ENCODE results near the gene MARCHF6.
"Not testable (repeated sequence)": the region's sequence is repeated elsewhere in the genome, so short reads cannot be mapped to it uniquely, and the experiment has no call there.

Gene MARCHF6

GRCh38 chr5:10351199-10351905 is 2.1 kb upstream of the MARCHF6 start:
- no peak for DNase-seq (ENCODE audit: low spot score)

GRCh38 chr5:10351919-10352318 is 1.6 kb upstream of the MARCHF6 start:
- no peak for DNase-seq (ENCODE audit: low spot score)

- no peak for DNase-seq (ENCODE audit: low spot score)
Measured at GRCh38 chr5:10352430-10353240, 860 bp upstream of the MARCHF6 start.

- DNase-seq (ENCODE audit: low spot score), result no peak
Measured at GRCh38 chr5:10354048-10354872, 765 bp downstream of the MARCHF6 start.

- DNase-seq (ENCODE audit: low spot score), result no peak
Measured at GRCh38 chr5:10355071-10355889, 1.8 kb downstream of the MARCHF6 start.

GRCh38 chr5:10358999-10359398 is 5.5 kb downstream of the MARCHF6 start:
- no peak for DNase-seq (ENCODE audit: low spot score)

GRCh38 chr5:10360686-10361085 is 7.2 kb downstream of the MARCHF6 start:
- DNase-seq (ENCODE audit: low spot score), result no peak

- DNase-seq (ENCODE audit: low spot score), result no peak
Measured at GRCh38 chr5:10363519-10364185, 10.2 kb downstream of the MARCHF6 start.

- DNase-seq (ENCODE audit: low spot score), result no peak
Measured at GRCh38 chr5:10364186-10364689, 10.7 kb downstream of the MARCHF6 start.

GRCh38 chr5:10365782-10366181 is 12.3 kb downstream of the MARCHF6 start:
- no peak for DNase-seq (ENCODE audit: low spot score)

- no peak for DNase-seq (ENCODE audit: low spot score)
Measured at GRCh38 chr5:10366310-10367272, 13.1 kb downstream of the MARCHF6 start.

- no peak for DNase-seq (ENCODE audit: low spot score)
Measured at GRCh38 chr5:10367579-10367978, 14.1 kb downstream of the MARCHF6 start.

GRCh38 chr5:10370931-10371330 is 17.4 kb downstream of the MARCHF6 start:
- DNase-seq (ENCODE audit: low spot score), result no peak

- not testable (repeated sequence) for DNase-seq (ENCODE audit: low spot score)
Measured at GRCh38 chr5:10371369-10371768, 17.9 kb downstream of the MARCHF6 start.

GRCh38 chr5:10372726-10373709 is 19.5 kb downstream of the MARCHF6 start:
- no peak for DNase-seq (ENCODE audit: low spot score)

GRCh38 chr5:10374046-10375022 is 20.8 kb downstream of the MARCHF6 start:
- no peak for DNase-seq (ENCODE audit: low spot score)

GRCh38 chr5:10375146-10375545 is 21.7 kb downstream of the MARCHF6 start:
- DNase-seq (ENCODE audit: low spot score), result not testable (repeated sequence)

Measured in HuH-7.5 (cell line).